H1 (cell line): ENCODE data around the gene PDPK1. TPM values are rescaled to one million over a fixed set of nuclear protein-coding genes. Genes with fewer than 3 reads are reported as not detected.

Experiments used
- CTCF ChIA-PET: fragments of 300-600 bp; sonication (Branson Sonifier 250); formaldehyde crosslinking; loops from one replicate; lab custom pipeline; 2021; ENCODE audit not compliant: partially characterized antibody; lab: Charles Lee
- POLR2A ChIA-PET: fragments of 300-600 bp; sonication (Branson Sonifier 250); formaldehyde crosslinking; loops from one replicate; lab custom pipeline; 2021; ENCODE audit warnings: inconsistent platforms; ENCODE audit not compliant: partially characterized antibody; lab: Charles Lee
- DNase-seq, 2 experiments: peaks; one replicate each; pipeline versions ENCODE4 v3.0.0 to v3.0.0-alpha.2; 2010 to 2022; ENCODE audit warnings: low spot score in 2 of 2, low read depth in 1 of 2, mixed read lengths in 1 of 2
- FAIRE-seq: peaks from 2 replicates; lab custom pipeline; 2011; peaks lifted over from hg19 to GRCh38; lab: Jason Lieb, UNC
- H2AFZ ChIP-seq: 2 replicates; pipeline ENCODE4 v1.8.1; 2012; ENCODE audit warnings: low read length, inconsistent platforms
- H2AK5ac ChIP-seq: 2 replicates; pipeline ENCODE4 v1.6.1; 2013; ENCODE audit warnings: low read depth, low read length
- H2BK120ac ChIP-seq: replicated peaks from 2 replicates; pipeline ENCODE3; 2013; ENCODE audit warnings: low read depth, low read length, inconsistent platforms
- H2BK12ac ChIP-seq: 2 replicates; pipeline ENCODE4 v1.6.1; 2013; ENCODE audit warnings: low read depth, low read length
- H2BK15ac ChIP-seq: 2 replicates; pipeline ENCODE4 v1.6.1; 2013; ENCODE audit warnings: low read length
- H2BK20ac ChIP-seq: 2 replicates; pipeline ENCODE4 v1.6.1; 2013; ENCODE audit warnings: low read length
- H2BK5ac ChIP-seq: 2 replicates; pipeline ENCODE4 v1.6.1; 2013; ENCODE audit warnings: low read depth, low read length
- H3K14ac ChIP-seq: 2 replicates; pipeline ENCODE4 v1.6.1; 2013; ENCODE audit warnings: inconsistent platforms; ENCODE audit not compliant: insufficient read length
- H3K18ac ChIP-seq: 2 replicates; pipeline ENCODE4 v1.6.1; 2013; ENCODE audit warnings: low read length; ENCODE audit errors: extremely low read depth
- H3K23ac ChIP-seq: 2 replicates; pipeline ENCODE4 v1.6.1; 2013; ENCODE audit warnings: inconsistent platforms; ENCODE audit not compliant: insufficient read length
- H3K23me2 ChIP-seq: 2 replicates; pipeline ENCODE4 v1.6.1; 2013; ENCODE audit warnings: low read depth, low read length
- H3K27ac ChIP-seq: 2 replicates; pipeline ENCODE4 v1.6.1; 2011; ENCODE audit warnings: low read depth, low read length, inconsistent platforms
- H3K27me3 ChIP-seq, 4 experiments: replicated peaks in 1 of 4; 1 replicate in 1 of 4; 2 replicates in 3 of 4; pipeline versions ENCODE4 v1.6.1 to v1.8.1; 2011 to 2013; ENCODE audit warnings: low read length in 3 of 4, mild to moderate bottlenecking in 3 of 4, inconsistent platforms in 2 of 4, mixed read lengths in 2 of 4, moderate library complexity in 1 of 4; ENCODE audit not compliant: control insufficient read depth in 3 of 4, insufficient read depth in 3 of 4; ENCODE audit errors: extremely low read depth in 1 of 4
- H3K36me3 ChIP-seq, 4 experiments: 2 replicates each; pipeline versions ENCODE4 v1.6.1 to v1.8.1; 2011 to 2013; ENCODE audit warnings: mild to moderate bottlenecking in 4 of 4, low read length in 3 of 4, moderate library complexity in 2 of 4, control low read depth in 1 of 4, inconsistent platforms in 1 of 4; ENCODE audit not compliant: insufficient read depth in 4 of 4, control insufficient read depth in 2 of 4
- H3K4ac ChIP-seq: replicated peaks from 2 replicates; pipeline ENCODE3; 2013; ENCODE audit warnings: low read length, low read depth, mixed read lengths, inconsistent platforms; ENCODE audit not compliant: insufficient read length
- H3K4me1 ChIP-seq, 4 experiments: replicated peaks in 1 of 4; 1 replicate in 1 of 4; 2 replicates in 3 of 4; pipeline versions ENCODE4 v1.6.1 to v1.8.1; 2011 to 2013; ENCODE audit warnings: low read length in 3 of 4, inconsistent platforms in 2 of 4, mixed read lengths in 1 of 4; ENCODE audit not compliant: insufficient read depth in 4 of 4, control insufficient read depth in 3 of 4
- H3K4me2 ChIP-seq, 2 experiments: 2 replicates each; pipeline versions ENCODE4 v1.6.1 to v1.8.1; 2011 to 2013; ENCODE audit warnings: low read depth in 2 of 2, low read length in 2 of 2, control low read depth in 1 of 2, inconsistent platforms in 1 of 2, mild to moderate bottlenecking in 1 of 2; ENCODE audit not compliant: insufficient read depth in 1 of 2
- H3K4me3 ChIP-seq, 4 experiments: fragments of 200-600, 300-600 bp in 1 of 4; sonication (generic), shearing (Covaris generic), sonication (Bioruptor Twin) in 1 of 4; 2 replicates each; pipeline versions ENCODE4 v1.5.1 to v1.8.1; 2011 to 2016; ENCODE audit warnings: low read length in 4 of 4, low read depth in 3 of 4, control low read depth in 2 of 4, inconsistent platforms in 2 of 4, mild to moderate bottlenecking in 2 of 4, mixed read lengths in 1 of 4, moderate library complexity in 1 of 4; ENCODE audit not compliant: insufficient read depth in 2 of 4; ENCODE audit errors: extremely low read depth in 1 of 4
- H3K56ac ChIP-seq: replicated peaks from 2 replicates; pipeline ENCODE3; 2013; ENCODE audit warnings: low read depth, mild to moderate bottlenecking, mixed read lengths, low read length, inconsistent platforms; ENCODE audit not compliant: insufficient read length
- H3K79me1 ChIP-seq: 2 replicates; pipeline ENCODE4 v1.6.1; 2013; ENCODE audit warnings: low read depth, low read length, control low read depth
- H3K79me2 ChIP-seq, 2 experiments: 2 replicates each; pipeline versions ENCODE4 v1.6.1 to v1.8.1; 2012 to 2013; ENCODE audit warnings: low read length in 2 of 2, mild to moderate bottlenecking in 2 of 2, inconsistent platforms in 1 of 2; ENCODE audit not compliant: insufficient read depth in 2 of 2, control insufficient read depth in 1 of 2
- H3K9ac ChIP-seq, 4 experiments: replicated peaks in 1 of 4; 1 replicate in 1 of 4; 2 replicates in 3 of 4; pipeline versions ENCODE4 v1.6.1 to v1.8.1; 2011 to 2013; ENCODE audit warnings: low read depth in 3 of 4, low read length in 3 of 4, control low read depth in 2 of 4, mild to moderate bottlenecking in 2 of 4, moderate library complexity in 2 of 4, inconsistent platforms in 1 of 4; ENCODE audit errors: extremely low read depth in 1 of 4
- H3K9me3 ChIP-seq, 2 experiments: 2 replicates each; pipeline versions ENCODE4 v1.6.1 to v1.8.1; 2012 to 2013; ENCODE audit warnings: mild to moderate bottlenecking in 2 of 2, moderate library complexity in 2 of 2, control low read depth in 1 of 2, inconsistent platforms in 1 of 2, low read depth in 1 of 2, low read length in 1 of 2, mixed read lengths in 1 of 2; ENCODE audit not compliant: insufficient read depth in 2 of 2
- H4K20me1 ChIP-seq, 2 experiments: replicated peaks in 1 of 2; 2 replicates each; pipeline versions ENCODE3 to v1.8.1; 2011 to 2013; ENCODE audit warnings: inconsistent platforms in 2 of 2, low read length in 2 of 2, mild to moderate bottlenecking in 1 of 2; ENCODE audit not compliant: insufficient read depth in 2 of 2, control insufficient read depth in 1 of 2
- H4K5ac ChIP-seq: 2 replicates; pipeline ENCODE4 v1.6.1; 2013; ENCODE audit warnings: low read length, low read depth, mixed read lengths, inconsistent platforms; ENCODE audit not compliant: insufficient read length
- H4K8ac ChIP-seq: 2 replicates; pipeline ENCODE4 v1.8.0; 2013; ENCODE audit warnings: mild to moderate bottlenecking, moderate library complexity, low read length, inconsistent platforms; ENCODE audit not compliant: insufficient read depth; ENCODE audit errors: extremely low read depth
- H4K91ac ChIP-seq: replicated peaks from 2 replicates; pipeline ENCODE3; 2013; ENCODE audit warnings: low read length, mixed read lengths, inconsistent platforms; ENCODE audit not compliant: insufficient read length
- JUND ChIP-seq: IDR thresholded peaks from 2 replicates; pipeline ENCODE4 v1.6.1; 2011; ENCODE audit warnings: mild to moderate bottlenecking, improper control_type of control experiment, low read length
- WGBS, 2 experiments: shearing (Covaris generic) in 1 of 2; methylation state at CpG; one replicate each; pipeline versions ENCODE4 v1.1.6 to v1.1.7; 2013 to 2015; ENCODE audit warnings: low lambda C conversion rate in 2 of 2, mixed read lengths in 2 of 2, inconsistent platforms in 1 of 2, low coverage in 1 of 2, missing lambda C conversion rate in 1 of 2; ENCODE audit not compliant: insufficient replicate concordance in 2 of 2, insufficient coverage in 1 of 2, insufficient read length in 1 of 2; ENCODE audit errors: extremely low coverage in 1 of 2, missing lambda C conversion rate in 1 of 2; 5-methylcytosine and 5-hydroxymethylcytosine counted together
- polyA plus RNA-seq, 7 experiments: library from polyadenylated mRNA; depleted of rRNA in 3 of 7; stranded (reverse) in 5 of 7; unstranded in 2 of 7; fragments of >200 nt in 5 of 7; fragments of 200-250 nt in 2 of 7; gene quantifications; 1 replicate in 5 of 7; 2 replicates in 1 of 7; 4 replicates in 1 of 7; pipeline versions ENCODE4 v1.2.1 to v1.2.3, GENCODE V29; 2011 to 2013; ENCODE audit warnings: missing spikeins in 2 of 7, mixed read lengths in 2 of 7
- total RNA-seq: library from RNA; stranded (reverse); fragmentation: NEBNext Ultra II Directional; extraction: Animal tissue kit (Norgen Biotek cat#: 25700); gene quantifications from 2 replicates; pipeline ENCODE4 v1.2.1, GENCODE V29; 2021

PDPK1 gene
- total and polyA plus RNA-seq, 2 of the 8 experiments (the other 6 are each of a cell fraction or from before 2014, with no cell fraction given) = 17.1 to 27.8 TPM

- H3K56ac ChIP-seq = no peak overlapping the region
- no peak overlapping the region for H3K4ac ChIP-seq
- peaks cover 5% of the 10 kb centered on the region; the same call in 1 of the 2 replicates for H3K79me1 ChIP-seq
- FAIRE-seq (no peak), DNase-seq (no peak)
- H2BK12ac ChIP-seq = no peak overlapping the region
- no peak overlapping the region for H2AFZ ChIP-seq
- H3K27ac ChIP-seq = no peak overlapping the region
- H2BK120ac ChIP-seq = no peak overlapping the region
- ChIA-PET CTCF (no interaction called here), POLR2A (no interaction called here)
- peak overlapping the region; percentile 68; the same call in 1 of the 2 replicates for H4K8ac ChIP-seq
- no peak overlapping the region for H3K4me3 ChIP-seq
- no peak overlapping the region for H3K23ac ChIP-seq
- no peak overlapping the region for H3K9ac ChIP-seq
- 94% methylated on average over 15 of the region's 15 CpGs; no CpG with 5 or more reads in 1 of the 2 experiments for WGBS, 2 experiments
- H4K20me1 ChIP-seq = peaks cover 0 to 7% of the 10 kb centered on the region in 2 experiments
- no peak overlapping the region for H2BK15ac ChIP-seq
- peaks cover 7 to 22% (median 15%) of the 10 kb centered on the region in 4 experiments for H3K36me3 ChIP-seq
- no peak overlapping the region for H2BK5ac ChIP-seq
- peaks cover 0 to 12% of the 10 kb centered on the region in 2 experiments; a peak in 3 of 4 replicates for H3K79me2 ChIP-seq
- H3K4me2 ChIP-seq = no peak overlapping the region
- no peaks in the 10 kb centered on the region for H3K9me3 ChIP-seq
- no peak overlapping the region for H3K14ac ChIP-seq
- H3K4me1 ChIP-seq = no peaks in the 10 kb centered on the region
- no peaks in the 10 kb centered on the region for H3K23me2 ChIP-seq
- no peak overlapping the region for H2AK5ac ChIP-seq
- H4K5ac ChIP-seq = no peak overlapping the region
- H3K27me3 ChIP-seq = no peaks in the 10 kb centered on the region
- H3K18ac ChIP-seq = no peak overlapping the region
- H4K91ac ChIP-seq = no peak overlapping the region
- no peak overlapping the region for H2BK20ac ChIP-seq
- no peak for TF ChIP-seq JUND
Observed at GRCh38 chr16:2614761-2615191, 77.0 kb downstream of the PDPK1 start.
